Gastroesophageal sphincter (tissue), 4 donors: ENCODE data around the gene TPPP. TPM values are rescaled to one million over a fixed set of nuclear protein-coding genes. Genes with fewer than 3 reads are reported as not detected.

Experiments
- ATAC-seq: fragments of 150-250 bp; one replicate; pipeline ENCODE4 v1.9.1; 2016; ENCODE audit warnings: mild to moderate bottlenecking, moderate library complexity
- H3K27ac ChIP-seq, 4 donors: fragments of 200-600 bp; sonication (generic) in 3 of 4; 1 replicate in 3 of 4; 2 replicates in 1 of 4; pipeline ENCODE4 v1.5.1; 2016 to 2019
- H3K27me3 ChIP-seq: fragments of 200-600 bp; sonication (generic); one replicate; pipeline ENCODE4 v1.5.1; 2019
- H3K36me3 ChIP-seq, 2 donors: fragments of 200-600 bp; sonication (generic); one replicate each; pipeline ENCODE4 v1.5.1; 2019; ENCODE audit warnings: control low read depth in 1 of 2
- H3K4me1 ChIP-seq, 3 donors: fragments of 200-600 bp; sonication (generic); 1 replicate in 2 of 3; 2 replicates in 1 of 3; pipeline ENCODE4 v1.5.1; 2016 to 2019; ENCODE audit warnings: control low read depth in 2 of 3
- H3K4me3 ChIP-seq, 2 donors: fragments of 200-600 bp; sonication (generic); one replicate each; pipeline ENCODE4 v1.5.1; 2019; ENCODE audit warnings: mild to moderate bottlenecking in 1 of 2, moderate library complexity in 1 of 2
- H3K9me3 ChIP-seq, 3 donors: fragments of 200-600 bp; sonication (generic); one replicate each; pipeline ENCODE4 v1.5.1; 2017 to 2019; ENCODE audit warnings: control low read depth in 2 of 3
- EP300 ChIP-seq: sonication (generic); formaldehyde crosslinking; IDR thresholded peaks from one replicate; pipeline ENCODE4 v1.6.1; 2017; ENCODE audit warnings: antibody characterized with exemption, mild to moderate bottlenecking
- POLR2A ChIP-seq, 2 donors: fragments of 450-650 bp; IDR thresholded peaks; one replicate each; pipeline ENCODE4 v1.6.1; 2017; ENCODE audit warnings: antibody characterized with exemption in 2 of 2, mild to moderate bottlenecking in 2 of 2, moderate library complexity in 1 of 2
- POLR2AphosphoS5 ChIP-seq: sonication (generic); formaldehyde crosslinking; IDR thresholded peaks from one replicate; pipeline ENCODE4 v1.6.1; 2017; ENCODE audit warnings: antibody characterized with exemption
- WGBS, 2 donors: methylation state at CpG; one replicate each; pipeline ENCODE4 v1.1.5; 2018; ENCODE audit warnings: low coverage in 1 of 2; 5-methylcytosine and 5-hydroxymethylcytosine counted together
- total RNA-seq, 4 donors: library from RNA; depleted of rRNA; stranded (reverse); fragments of >200 nt; gene quantifications; one replicate each; pipeline ENCODE4 v1.1.0, GENCODE V29; 2016
- TF ChIP-seq, protein P1 (sequence below), 4 experiments: fragments of 200-600 bp in 2 of 4; fragments of 450-650 bp in 2 of 4; sonication (generic) in 1 of 4; IDR thresholded peaks; one replicate each; pipeline ENCODE4 v1.5.1; 2017 to 2019; ENCODE audit warnings: antibody characterized with exemption in 4 of 4, mild to moderate bottlenecking in 2 of 4, moderate library complexity in 2 of 4

TPPP gene
- total RNA-seq, 4 donors from 2014 or later: 13.3 to 42.8 (median 32.0) TPM

GRCh38 chr5:659496-660263, 33.5 kb downstream of the TPPP start:
- Histone ChIP-seq H3K4me1 (no peaks in the 10 kb centered on the region), H3K9me3 (peaks cover 0 to 4% (median 0%) of the 10 kb centered on the region in 3 donors), H3K4me3 (no peak overlapping the region), H3K27ac (no peak overlapping the region), H3K27me3 (no peaks in the 10 kb centered on the region), H3K36me3 (peaks cover 0 to 75% of the 10 kb centered on the region in 2 donors)
- TF ChIP-seq, protein P1, sequence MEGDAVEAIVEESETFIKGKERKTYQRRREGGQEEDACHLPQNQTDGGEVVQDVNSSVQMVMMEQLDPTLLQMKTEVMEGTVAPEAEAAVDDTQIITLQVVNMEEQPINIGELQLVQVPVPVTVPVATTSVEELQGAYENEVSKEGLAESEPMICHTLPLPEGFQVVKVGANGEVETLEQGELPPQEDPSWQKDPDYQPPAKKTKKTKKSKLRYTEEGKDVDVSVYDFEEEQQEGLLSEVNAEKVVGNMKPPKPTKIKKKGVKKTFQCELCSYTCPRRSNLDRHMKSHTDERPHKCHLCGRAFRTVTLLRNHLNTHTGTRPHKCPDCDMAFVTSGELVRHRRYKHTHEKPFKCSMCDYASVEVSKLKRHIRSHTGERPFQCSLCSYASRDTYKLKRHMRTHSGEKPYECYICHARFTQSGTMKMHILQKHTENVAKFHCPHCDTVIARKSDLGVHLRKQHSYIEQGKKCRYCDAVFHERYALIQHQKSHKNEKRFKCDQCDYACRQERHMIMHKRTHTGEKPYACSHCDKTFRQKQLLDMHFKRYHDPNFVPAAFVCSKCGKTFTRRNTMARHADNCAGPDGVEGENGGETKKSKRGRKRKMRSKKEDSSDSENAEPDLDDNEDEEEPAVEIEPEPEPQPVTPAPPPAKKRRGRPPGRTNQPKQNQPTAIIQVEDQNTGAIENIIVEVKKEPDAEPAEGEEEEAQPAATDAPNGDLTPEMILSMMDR (IDR thresholded peaks at IDR 0.05): no peak
- TF ChIP-seq EP300 (no peak), POLR2A (IDR thresholded peaks at IDR 0.05) (no peak), POLR2AphosphoS5 (no peak)
- WGBS, 2 donors: 93 to 100% methylated on average over 4 to 10 of the region's 16 CpGs
- ATAC-seq: no peak

DNA sequence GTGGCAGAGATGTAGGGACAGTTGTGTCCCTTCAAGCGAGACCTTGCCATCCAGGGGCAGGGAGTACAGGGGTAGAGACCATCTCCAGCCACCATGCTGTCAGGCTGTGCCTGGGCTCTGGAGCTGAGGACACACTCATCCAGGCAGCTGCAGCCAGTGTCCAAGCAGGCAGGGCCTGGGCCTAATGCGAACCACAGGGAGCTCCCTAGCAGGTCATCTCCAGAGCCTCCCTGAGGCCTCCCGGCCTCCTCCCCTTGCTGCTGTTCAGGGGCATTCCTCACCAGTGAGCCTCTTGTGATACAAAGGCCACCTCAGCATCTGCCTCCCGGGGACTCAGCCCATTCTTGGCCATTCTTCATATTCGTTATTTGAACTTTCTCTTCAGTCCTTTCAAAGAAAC, 35.0 kb downstream of the TPPP start:
- Histone ChIP-seq H3K4me3 (no peak overlapping the region), H3K36me3 (peaks cover 0 to 59% of the 10 kb centered on the region in 2 donors), H3K27ac (no peak overlapping the region), H3K4me1 (no peaks in the 10 kb centered on the region), H3K27me3 (no peaks in the 10 kb centered on the region), H3K9me3 (peaks cover 0 to 4% (median 0%) of the 10 kb centered on the region in 3 donors)
- no peak for ATAC-seq
- no peak for TF ChIP-seq POLR2A (IDR thresholded peaks at IDR 0.05)
- no peak for TF ChIP-seq POLR2AphosphoS5
- TF ChIP-seq, protein P1 (IDR thresholded peaks at IDR 0.05): no peak
- no peak for TF ChIP-seq EP300
- whole genome bisulfite sequencing, 2 donors: 88 to 92% methylated on average over 2 to 3 of the region's 5 CpGs

DNA sequence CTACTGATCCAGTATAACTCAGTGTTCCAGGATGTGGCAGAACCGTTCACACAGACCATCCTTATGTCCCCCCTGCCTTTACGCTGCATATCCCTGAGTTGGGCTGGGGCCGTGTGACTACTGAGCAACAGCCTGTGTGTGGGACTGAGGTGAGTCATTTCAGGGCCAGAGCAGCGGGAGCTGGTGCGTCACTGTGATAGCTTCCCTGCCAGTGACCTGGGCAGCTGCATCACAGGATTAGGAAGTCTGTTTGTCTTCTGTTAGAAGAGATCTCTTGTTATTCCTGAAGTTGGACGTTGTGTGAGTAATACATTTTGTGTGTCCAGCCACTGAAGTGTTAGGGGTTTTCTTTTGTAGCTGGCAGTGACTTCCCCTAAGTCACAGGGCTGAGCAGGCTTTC, 35.6 kb downstream of the TPPP start:
- no peak overlapping the region for H3K4me3 ChIP-seq
- WGBS, 2 donors: 96% methylated on average over 3 of the region's 6 CpGs; no CpG with 5 or more reads in 1 of the 2 donors
- H3K27me3 ChIP-seq: no peaks in the 10 kb centered on the region
- no peak for TF ChIP-seq EP300
- TF ChIP-seq POLR2A (IDR thresholded peaks at IDR 0.05): no peak
- TF ChIP-seq POLR2AphosphoS5: no peak
- TF ChIP-seq, protein P1 (IDR thresholded peaks at IDR 0.05): no peak
- H3K36me3 ChIP-seq: peaks cover 0 to 58% of the 10 kb centered on the region in 2 donors
- no peak overlapping the region for H3K27ac ChIP-seq
- no peak for ATAC-seq
- H3K4me1 ChIP-seq: no peaks in the 10 kb centered on the region
- H3K9me3 ChIP-seq: peaks cover 0 to 4% (median 0%) of the 10 kb centered on the region in 3 donors

GRCh38 chr5:655406-655805, 37.7 kb downstream of the TPPP start:
- ATAC-seq: no peak
- H3K4me1 ChIP-seq: no peaks in the 10 kb centered on the region
- peaks cover 0 to 42% of the 10 kb centered on the region in 2 donors for H3K36me3 ChIP-seq
- peaks cover 0 to 4% (median 0%) of the 10 kb centered on the region in 3 donors for H3K9me3 ChIP-seq
- H3K27me3 ChIP-seq: no peaks in the 10 kb centered on the region
- no peak overlapping the region for H3K4me3 ChIP-seq
- TF ChIP-seq, protein P1 (IDR thresholded peaks at IDR 0.05): no peak
- TF ChIP-seq POLR2A (IDR thresholded peaks at IDR 0.05) (no peak), EP300 (no peak), POLR2AphosphoS5 (no peak)
- H3K27ac ChIP-seq: no peak overlapping the region
- WGBS, 2 donors: 91 to 94% methylated on average over 3 to 7 of the region's 13 CpGs
